Thyroid gland (tissue), 4 donors: Measurements from ENCODE around the gene HEXD. TPM values are rescaled to one million over a fixed set of nuclear protein-coding genes. Genes with fewer than 3 reads are reported as not detected.
"Not testable (repeated sequence)": the region's sequence is repeated elsewhere in the genome, so short reads cannot be mapped to it uniquely, and the experiment has no call there.

Experiments
- DNase-seq, 2 donors: peaks; one replicate each; pipeline ENCODE4 v3.0.0-alpha.2; 2019
- H3K27ac ChIP-seq, 3 donors: fragments of 200-600 bp; sonication (generic); 1 replicate in 2 of 3; 2 replicates in 1 of 3; pipeline ENCODE4 v1.5.1; 2016 to 2019; ENCODE audit warnings: mild to moderate bottlenecking in 1 of 3, moderate library complexity in 1 of 3
- H3K27me3 ChIP-seq: fragments of 200-600 bp; sonication (generic); one replicate; pipeline ENCODE4 v1.5.1; 2019
- H3K36me3 ChIP-seq, 2 donors: fragments of 200-600 bp; sonication (generic); one replicate each; pipeline ENCODE4 v1.5.1; 2016 to 2019
- H3K4me1 ChIP-seq, 2 donors: fragments of 200-600 bp; sonication (generic); one replicate each; pipeline ENCODE4 v1.5.1; 2017 to 2019
- H3K4me3 ChIP-seq, 3 donors: fragments of 200-600 bp; sonication (generic); replicated peaks in 1 of 3; 1 replicate in 2 of 3; 2 replicates in 1 of 3; pipeline ENCODE4 v1.5.1; 2016; ENCODE audit warnings: mild to moderate bottlenecking in 1 of 3
- H3K9me3 ChIP-seq: fragments of 200-600 bp; sonication (generic); one replicate; pipeline ENCODE4 v1.5.1; 2017
- POLR2A ChIP-seq, 2 donors: fragments of 450-650 bp; IDR thresholded peaks; one replicate each; pipeline ENCODE4 v1.6.1; 2017; ENCODE audit warnings: antibody characterized with exemption in 2 of 2, mild to moderate bottlenecking in 2 of 2, moderate library complexity in 1 of 2
- WGBS, 2 donors: methylation state at CpG; one replicate each; pipeline ENCODE4 v1.1.5; 2017; 5-methylcytosine and 5-hydroxymethylcytosine counted together
- intact Hi-C: fragments of 100-400 bp; cut with DNase I; formaldehyde crosslinking; loops from one replicate; pipeline ENCODE4 v1.15.1; 2023
- total RNA-seq, 4 donors: library from RNA; depleted of rRNA; stranded (reverse); fragments of >200 nt; gene quantifications; one replicate each; pipeline ENCODE4 v1.2.3, GENCODE V29; 2016
- TF ChIP-seq, protein P1 (sequence below), 6 experiments: fragments of 200-600 bp in 3 of 6; fragments of 450-650 bp in 3 of 6; sonication (generic) in 3 of 6; IDR thresholded peaks; one replicate each; pipeline ENCODE4 v1.5.1; 2016 to 2019; ENCODE audit warnings: antibody characterized with exemption in 6 of 6, mild to moderate bottlenecking in 2 of 6, inconsistent platforms in 1 of 6, moderate library complexity in 1 of 6

HEXD gene
- total RNA-seq, 4 donors from 2014 or later = 33.2 to 72.7 (median 40.9) TPM

DNA sequence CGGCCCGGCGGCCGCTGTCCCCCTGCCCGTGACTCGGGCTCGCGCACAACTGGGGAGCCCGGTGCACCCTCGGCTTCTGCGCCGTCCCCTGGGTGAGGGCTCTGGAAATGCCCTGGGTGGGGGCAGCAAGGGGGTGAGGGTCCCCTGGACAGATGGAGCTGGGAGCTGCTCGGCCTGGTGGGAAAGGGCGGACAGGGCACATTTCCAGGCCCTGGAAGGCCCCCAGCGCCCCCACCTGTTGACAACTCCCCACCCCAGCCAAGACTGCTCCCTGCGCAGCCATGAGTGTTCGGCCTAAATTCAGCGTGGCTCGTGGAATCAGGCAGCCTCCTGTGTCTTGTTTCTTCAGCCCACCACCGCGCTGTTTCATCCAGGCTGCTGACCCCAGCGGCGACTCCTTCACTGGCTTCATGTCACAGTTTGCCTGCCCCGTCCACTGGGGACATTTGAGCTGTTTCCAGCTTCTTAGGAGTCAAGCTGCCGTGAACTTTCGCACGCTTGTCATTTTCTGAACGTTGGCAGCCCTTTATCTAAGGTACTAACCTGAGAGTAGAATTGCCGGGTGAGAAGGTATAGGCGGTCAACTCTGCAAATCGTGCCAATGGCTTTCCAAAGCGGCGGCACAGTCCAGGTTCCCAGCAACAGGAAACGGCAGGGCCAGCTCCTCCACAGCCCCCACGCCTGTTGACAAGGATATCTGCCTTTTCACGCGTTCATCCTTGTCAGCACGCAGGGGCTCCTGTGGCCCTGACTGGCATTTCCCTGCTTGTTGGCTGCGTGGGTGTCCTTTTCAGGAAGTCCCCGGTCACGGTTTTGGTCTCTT, 45.7 kb upstream of the HEXD start:
- Histone ChIP-seq H3K27me3 (peaks cover 6% of the 10 kb centered on the region), H3K36me3 (no peaks in the 10 kb centered on the region), H3K4me1 (peaks cover 11 to 29% of the 10 kb centered on the region in 2 donors), H3K27ac (peak overlapping the region in 1 of 3 donors; percentile 33), H3K4me3 (peak overlapping the region in 1 of 3 donors; percentile 33), H3K9me3 (no peaks in the 10 kb centered on the region)
- peak; percentile 64 to 65 for DNase-seq
- intact Hi-C loops = no loop called here
- TF ChIP-seq POLR2A (IDR thresholded peaks at IDR 0.05) = no peak
- TF ChIP-seq, protein P1, sequence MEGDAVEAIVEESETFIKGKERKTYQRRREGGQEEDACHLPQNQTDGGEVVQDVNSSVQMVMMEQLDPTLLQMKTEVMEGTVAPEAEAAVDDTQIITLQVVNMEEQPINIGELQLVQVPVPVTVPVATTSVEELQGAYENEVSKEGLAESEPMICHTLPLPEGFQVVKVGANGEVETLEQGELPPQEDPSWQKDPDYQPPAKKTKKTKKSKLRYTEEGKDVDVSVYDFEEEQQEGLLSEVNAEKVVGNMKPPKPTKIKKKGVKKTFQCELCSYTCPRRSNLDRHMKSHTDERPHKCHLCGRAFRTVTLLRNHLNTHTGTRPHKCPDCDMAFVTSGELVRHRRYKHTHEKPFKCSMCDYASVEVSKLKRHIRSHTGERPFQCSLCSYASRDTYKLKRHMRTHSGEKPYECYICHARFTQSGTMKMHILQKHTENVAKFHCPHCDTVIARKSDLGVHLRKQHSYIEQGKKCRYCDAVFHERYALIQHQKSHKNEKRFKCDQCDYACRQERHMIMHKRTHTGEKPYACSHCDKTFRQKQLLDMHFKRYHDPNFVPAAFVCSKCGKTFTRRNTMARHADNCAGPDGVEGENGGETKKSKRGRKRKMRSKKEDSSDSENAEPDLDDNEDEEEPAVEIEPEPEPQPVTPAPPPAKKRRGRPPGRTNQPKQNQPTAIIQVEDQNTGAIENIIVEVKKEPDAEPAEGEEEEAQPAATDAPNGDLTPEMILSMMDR (IDR thresholded peaks at IDR 0.05) = peak in 2 of 6 experiments; percentile 26 to 39
- WGBS, 2 donors = 20 to 31% methylated on average over 25 to 37 of the region's 41 CpGs

DNA sequence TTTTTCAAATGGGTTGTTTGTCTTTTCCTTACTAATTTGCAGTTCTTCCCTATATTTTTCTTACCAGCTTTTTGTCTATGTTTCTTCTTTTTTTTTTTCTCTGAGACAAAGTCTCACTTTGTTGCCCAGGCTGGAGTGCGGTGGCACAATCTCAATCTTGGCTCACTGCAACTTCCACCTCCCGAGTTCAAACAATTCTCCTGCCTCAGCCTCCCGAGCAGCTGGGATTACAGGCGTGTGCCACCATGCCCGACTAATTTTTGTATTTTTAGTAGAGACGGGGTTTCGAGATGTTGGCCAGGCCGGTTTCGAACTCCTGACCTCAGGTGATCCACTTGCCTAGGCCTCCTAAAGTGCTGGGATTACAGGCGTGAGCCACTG, 45.1 kb upstream of the HEXD start:
- DNase-seq, H3K36me3 ChIP-seq, H3K4me3 ChIP-seq, intact Hi-C loops, H3K9me3 ChIP-seq, H3K27me3 ChIP-seq: not testable (repeated sequence)
- H3K27ac ChIP-seq = peak overlapping the region in 1 of 3 donors; percentile 33
- WGBS, 2 donors = 78 to 80% methylated on average over 10 of the region's 10 CpGs
- peaks cover 11 to 29% of the 10 kb centered on the region in 2 donors for H3K4me1 ChIP-seq

DNA sequence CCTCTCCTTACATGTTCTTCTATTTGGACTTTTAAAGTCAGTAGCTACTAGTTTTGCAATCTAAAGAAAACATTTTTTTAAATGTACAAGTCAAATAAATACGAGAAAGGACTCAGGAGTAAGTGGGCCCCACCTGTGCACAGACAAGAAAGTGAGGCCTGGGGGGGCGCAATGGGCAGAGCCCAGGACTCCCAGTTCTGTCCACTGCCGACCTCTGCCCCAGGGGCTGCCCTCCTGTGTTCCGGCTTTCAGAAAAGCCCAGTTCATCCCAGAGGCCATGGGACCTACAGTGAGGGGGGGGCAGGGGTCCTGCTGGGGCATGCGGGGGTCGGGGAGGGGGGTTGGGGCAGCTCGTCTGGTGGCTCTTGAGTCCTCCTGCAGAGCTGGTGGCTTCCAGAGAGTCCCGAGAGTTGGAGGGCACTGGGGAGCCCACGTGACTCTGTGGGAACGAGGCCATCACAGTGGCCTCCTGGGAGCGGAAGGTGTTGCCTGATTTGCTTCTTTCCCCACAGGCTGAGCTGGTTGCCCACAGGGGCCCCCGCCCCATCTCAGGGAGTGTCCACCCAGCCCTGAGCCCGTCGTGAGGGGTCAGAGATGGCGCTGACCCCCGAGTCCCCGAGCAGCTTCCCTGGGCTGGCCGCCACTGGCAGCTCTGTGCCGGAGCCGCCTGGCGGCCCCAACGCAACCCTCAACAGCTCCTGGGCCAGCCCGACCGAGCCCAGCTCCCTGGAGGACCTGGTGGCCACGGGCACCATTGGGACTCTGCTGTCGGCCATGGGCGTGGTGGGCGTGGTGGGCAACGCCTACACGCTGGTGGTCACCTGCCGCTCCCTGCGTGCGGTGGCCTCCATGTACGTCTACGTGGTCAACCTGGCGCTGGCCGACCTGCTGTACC, 44.2 kb upstream of the HEXD start:
- Histone ChIP-seq H3K4me1 (peaks cover 11 to 29% of the 10 kb centered on the region in 2 donors), H3K27ac (no peak overlapping the region), H3K36me3 (no peaks in the 10 kb centered on the region), H3K4me3 (no peak overlapping the region), H3K27me3 (peaks cover 6% of the 10 kb centered on the region), H3K9me3 (no peaks in the 10 kb centered on the region)
- WGBS, 2 donors = 89 to 90% methylated on average over 14 to 17 of the region's 37 CpGs
- no peak for DNase-seq
- intact Hi-C loops = no loop called here
- TF ChIP-seq, protein P1 (IDR thresholded peaks at IDR 0.05) = no peak
- TF ChIP-seq POLR2A (IDR thresholded peaks at IDR 0.05) = no peak

DNA sequence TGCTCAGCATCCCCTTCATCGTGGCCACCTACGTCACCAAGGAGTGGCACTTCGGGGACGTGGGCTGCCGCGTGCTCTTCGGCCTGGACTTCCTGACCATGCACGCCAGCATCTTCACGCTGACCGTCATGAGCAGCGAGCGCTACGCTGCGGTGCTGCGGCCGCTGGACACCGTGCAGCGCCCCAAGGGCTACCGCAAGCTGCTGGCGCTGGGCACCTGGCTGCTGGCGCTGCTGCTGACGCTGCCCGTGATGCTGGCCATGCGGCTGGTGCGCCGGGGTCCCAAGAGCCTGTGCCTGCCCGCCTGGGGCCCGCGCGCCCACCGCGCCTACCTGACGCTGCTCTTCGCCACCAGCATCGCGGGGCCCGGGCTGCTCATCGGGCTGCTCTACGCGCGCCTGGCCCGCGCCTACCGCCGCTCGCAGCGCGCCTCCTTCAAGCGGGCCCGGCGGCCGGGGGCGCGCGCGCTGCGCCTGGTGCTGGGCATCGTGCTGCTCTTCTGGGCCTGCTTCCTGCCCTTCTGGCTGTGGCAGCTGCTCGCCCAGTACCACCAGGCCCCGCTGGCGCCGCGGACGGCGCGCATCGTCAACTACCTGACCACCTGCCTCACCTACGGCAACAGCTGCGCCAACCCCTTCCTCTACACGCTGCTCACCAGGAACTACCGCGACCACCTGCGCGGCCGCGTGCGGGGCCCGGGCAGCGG, 43.4 kb upstream of the HEXD start:
- no peak overlapping the region for H3K27ac ChIP-seq
- no peaks in the 10 kb centered on the region for H3K9me3 ChIP-seq
- 73 to 81% methylated on average over 46 to 47 of the region's 79 CpGs for WGBS, 2 donors
- intact Hi-C loops = no loop called here
- TF ChIP-seq, protein P1 (IDR thresholded peaks at IDR 0.05) = no peak
- no peak for TF ChIP-seq POLR2A (IDR thresholded peaks at IDR 0.05)
- no peak overlapping the region for H3K4me3 ChIP-seq
- H3K4me1 ChIP-seq = peaks cover 6 to 29% of the 10 kb centered on the region in 2 donors
- peaks cover 6% of the 10 kb centered on the region for H3K27me3 ChIP-seq
- no peak for DNase-seq
- no peaks in the 10 kb centered on the region for H3K36me3 ChIP-seq

DNA sequence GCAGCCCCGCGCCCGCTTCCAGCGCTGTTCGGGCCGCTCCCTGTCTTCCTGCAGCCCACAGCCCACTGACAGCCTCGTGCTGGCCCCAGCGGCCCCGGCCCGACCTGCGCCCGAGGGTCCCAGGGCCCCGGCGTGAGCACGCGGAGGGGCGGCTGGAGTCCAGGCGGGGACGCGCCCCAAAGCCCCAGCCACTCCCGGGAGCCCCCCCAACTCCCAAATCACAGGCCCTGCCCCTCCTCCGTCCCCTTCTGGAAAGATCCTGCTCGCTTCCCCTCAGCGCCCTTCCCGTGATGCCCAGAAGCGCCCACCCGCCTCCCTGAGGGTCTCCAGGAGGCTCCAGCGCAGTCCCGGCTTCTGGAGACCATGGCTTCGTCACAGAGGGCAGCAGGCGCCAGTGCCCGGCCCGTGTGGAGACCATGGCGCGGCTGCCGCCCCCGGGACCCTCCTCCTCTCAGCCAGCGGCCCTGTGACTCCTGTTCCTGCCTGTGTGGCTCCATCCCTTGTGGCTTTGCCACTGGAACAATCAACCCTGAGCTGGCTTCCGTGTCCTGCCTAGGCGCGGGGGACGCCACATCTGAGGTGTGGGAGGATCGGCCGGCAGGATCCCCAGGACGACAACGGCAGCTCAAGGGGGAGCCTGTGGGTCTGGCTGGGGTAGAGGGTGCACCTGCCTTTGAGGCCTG, 42.6 kb upstream of the HEXD start:
- TF ChIP-seq, protein P1 (IDR thresholded peaks at IDR 0.05) = no peak
- no peak for TF ChIP-seq POLR2A (IDR thresholded peaks at IDR 0.05)
- H3K9me3 ChIP-seq = no peaks in the 10 kb centered on the region
- intact Hi-C loops = no loop called here
- DNase-seq = no peak
- no peaks in the 10 kb centered on the region for H3K36me3 ChIP-seq
- H3K27ac ChIP-seq = no peak overlapping the region
- 83 to 86% methylated on average over 7 to 28 of the region's 46 CpGs for WGBS, 2 donors
- H3K4me1 ChIP-seq = peaks cover 6 to 29% of the 10 kb centered on the region in 2 donors
- no peak overlapping the region for H3K4me3 ChIP-seq
- H3K27me3 ChIP-seq = peaks cover 6% of the 10 kb centered on the region
